NCI-H526 (cell line): ENCODE data around the gene PEPD.
A peak's percentile ranks its signal among the peaks of the same experiment; 100 is the strongest.

Experiments
- DNase-seq, 2 experiments: peaks; one replicate each; lab custom pipeline; 2025; lab: John Stamatoyannopoulos, UW

The PEPD gene

DNA sequence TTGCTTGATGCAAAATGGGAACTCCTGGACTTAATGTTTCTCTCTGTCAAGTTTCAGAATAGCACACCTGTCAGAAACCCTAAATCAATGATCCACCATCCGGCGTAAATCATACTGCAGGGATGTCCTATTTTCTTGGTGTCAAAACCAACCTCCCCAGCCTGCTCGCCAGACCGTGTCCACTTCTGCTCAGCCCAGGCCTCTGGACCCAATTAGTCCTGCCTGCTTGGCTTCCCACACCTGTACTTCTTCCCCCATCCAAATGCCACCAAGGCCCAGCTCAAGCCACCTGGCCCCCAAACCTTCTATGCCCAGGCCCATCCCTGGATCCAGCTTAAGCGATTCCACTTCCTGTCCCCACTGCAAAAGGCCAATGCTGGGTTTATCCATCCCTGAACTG is 25.1 kb upstream of the PEPD start:
- no peak for DNase-seq

DNA sequence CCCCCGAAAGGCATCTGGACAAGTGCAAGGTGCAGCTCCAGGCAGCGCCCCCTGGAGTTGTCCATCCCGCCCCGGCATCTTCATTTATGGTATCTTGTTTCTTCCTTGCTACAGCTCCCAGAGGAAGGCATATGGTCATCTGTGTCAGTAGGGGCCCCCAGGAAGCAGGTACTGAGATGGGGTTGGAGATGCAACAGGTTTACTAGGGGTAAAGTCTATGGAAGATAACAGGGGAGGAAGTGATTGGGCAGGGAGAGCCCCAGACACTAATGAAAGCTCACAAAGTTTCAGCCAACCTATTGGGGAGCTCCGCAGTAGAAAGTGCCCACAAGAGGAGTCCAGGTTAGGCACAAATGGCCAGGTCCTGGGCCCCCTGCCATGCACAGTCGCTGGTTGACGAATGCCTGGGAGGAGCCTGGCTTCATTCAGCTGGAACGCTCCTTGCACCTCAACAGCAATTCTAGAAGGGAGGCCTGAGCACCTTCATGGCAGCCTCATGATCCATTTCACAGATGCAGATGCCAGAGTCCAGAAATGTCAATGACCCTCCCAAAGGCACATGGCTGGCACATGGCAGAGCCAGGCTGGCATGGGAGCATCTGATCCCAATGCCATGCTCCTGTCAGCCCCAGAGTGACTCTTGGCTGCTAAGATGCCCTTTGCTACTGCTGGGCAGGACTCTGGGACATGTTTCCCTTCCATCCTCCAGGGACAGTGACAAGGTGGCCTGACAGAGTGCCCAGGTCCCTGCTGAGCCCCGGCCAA is 23.8 kb upstream of the PEPD start:
- no peak for DNase-seq

- DNase-seq, result no peak
These were observed 13.6 kb upstream of the PEPD start for GRCh38 chr19:33535226-33535625.

DNA sequence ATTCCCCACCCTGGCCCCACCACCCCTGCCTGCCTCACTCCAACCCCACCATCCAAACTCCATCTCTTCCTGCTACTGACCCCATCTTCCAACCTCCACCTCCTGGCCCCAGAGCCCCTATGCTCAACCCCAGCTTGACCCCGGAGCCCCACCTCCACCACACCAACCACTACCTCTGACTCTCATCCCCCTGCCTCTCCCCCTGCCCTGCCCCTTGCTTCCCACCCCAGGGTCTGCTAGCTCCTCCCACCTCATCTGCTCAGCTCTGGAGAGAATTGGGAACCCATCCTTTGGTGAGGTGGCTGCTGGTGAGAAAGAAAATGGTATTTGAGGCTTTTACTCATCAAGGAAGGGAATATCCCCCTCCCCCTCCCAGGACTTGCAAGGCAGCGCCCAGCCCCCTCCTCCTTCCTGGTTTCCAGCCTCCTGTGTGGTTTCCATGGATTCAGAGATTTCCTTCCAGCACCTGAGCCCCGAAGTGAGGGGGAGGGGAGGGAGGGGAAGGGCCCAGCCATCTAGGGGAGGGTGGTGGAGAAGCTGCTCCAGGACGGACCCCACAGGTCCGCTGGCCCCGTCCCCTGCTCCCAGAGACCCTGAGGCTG is 11.4 kb upstream of the PEPD start:
- DNase-seq, result no peak

DNA sequence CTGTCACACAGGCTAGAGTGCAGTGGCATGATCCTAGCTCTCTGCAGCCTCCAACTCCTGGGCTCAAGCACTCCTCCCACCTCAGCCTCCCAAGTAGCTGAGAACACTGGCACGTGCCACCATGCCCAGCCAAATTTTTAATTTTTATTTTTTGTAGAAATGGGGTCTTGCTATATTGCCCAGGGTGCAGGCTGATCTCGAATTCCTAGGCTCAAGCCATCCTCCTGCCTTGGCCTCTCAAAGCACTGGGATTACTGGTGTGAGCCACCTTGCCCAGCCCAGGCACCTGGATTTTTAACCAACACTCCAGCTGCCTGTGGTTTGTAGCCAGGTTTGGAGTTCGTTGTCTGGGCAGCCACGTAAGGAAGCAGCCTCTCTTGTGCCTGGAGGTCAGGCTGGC is 9.3 kb upstream of the PEPD start:
- no peak for DNase-seq

- DNase-seq, result no peak
These were observed 8.7 kb upstream of the PEPD start for GRCh38 chr19:33530296-33530695.

GRCh38 chr19:33529094-33529676 is 7.6 kb upstream of the PEPD start:
- DNase-seq, result no peak

GRCh38 chr19:33528404-33528803 is 6.8 kb upstream of the PEPD start:
- DNase-seq, result no peak

- no peak for DNase-seq
These were observed 5.5 kb upstream of the PEPD start for GRCh38 chr19:33527125-33527524.

- DNase-seq, result no peak
These were observed 2.6 kb upstream of the PEPD start for GRCh38 chr19:33524024-33524664.

DNA sequence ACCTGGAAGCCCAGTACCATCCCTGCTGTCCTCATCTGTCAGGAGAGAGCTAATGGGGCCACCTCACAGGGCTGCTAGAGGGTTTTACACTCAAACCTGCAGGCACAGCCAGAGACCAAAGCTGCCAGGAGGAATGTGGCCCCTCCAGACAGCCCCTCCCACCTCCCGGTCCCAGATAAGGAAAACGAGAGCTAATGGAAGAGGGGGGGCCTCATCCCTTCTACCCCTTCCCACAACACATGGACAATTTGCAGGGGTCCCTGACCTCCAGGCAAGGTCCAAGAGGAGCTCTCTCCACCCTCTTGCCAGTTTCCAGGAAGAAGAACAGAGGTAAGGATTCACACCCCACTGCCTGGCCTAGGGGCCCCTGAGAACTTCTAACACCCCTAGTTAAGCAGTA is 1.6 kb upstream of the PEPD start:
- no peak for DNase-seq

- no peak for DNase-seq
These were observed 726 bp upstream of the PEPD start for GRCh38 chr19:33522371-33522662.

GRCh38 chr19:33520844-33521479 is 629 bp downstream of the PEPD start:
- DNase-seq, result peak in 1 of 2 experiments; percentile 19

DNA sequence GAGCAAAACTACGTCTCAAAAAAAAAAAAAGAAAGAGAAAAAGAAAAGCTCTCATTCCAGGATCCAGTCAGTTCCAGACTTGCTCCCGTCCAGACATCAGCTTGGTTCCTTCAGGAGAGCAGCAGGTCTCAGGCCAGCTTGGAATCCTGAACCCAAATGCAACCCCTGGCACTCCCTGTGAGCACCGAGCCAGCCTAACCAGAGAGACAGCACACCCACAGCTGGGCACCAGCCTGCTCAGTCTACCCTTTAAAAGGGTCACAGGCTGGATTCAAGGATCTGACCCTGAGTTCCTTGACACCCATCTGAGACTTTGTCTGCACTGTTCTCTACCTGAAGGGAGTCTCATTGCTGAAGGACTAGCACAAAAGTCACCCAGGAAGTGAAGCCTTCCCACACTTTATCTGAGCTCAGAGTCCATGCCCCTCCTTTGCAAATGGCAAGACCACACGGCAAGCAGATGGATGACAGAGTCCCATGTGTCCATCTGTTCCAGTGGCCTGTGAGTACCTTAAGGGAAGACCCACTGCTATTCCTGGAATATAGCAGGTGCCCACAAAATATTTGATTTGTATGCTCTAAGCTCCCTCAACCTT is 1.4 kb downstream of the PEPD start:
- no peak for DNase-seq

DNA sequence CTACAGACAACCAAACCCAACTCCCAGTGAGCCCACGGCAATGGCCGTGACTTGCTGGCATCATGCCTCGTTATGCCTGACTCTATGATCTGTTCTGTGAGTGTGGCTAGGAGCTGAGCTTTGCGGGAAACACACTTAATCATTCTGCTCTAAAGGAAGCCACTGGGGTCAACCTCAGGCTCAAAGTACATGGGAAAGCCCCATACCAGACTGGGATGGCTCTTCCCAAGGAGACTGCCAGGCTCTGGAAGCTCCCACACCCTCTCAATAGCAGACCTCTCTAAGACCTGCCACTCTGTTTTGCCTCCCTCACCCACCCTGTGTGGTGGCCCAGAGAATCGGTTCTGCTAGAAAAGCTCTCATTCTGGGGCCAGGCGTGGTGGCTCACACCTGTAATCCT is 2.2 kb downstream of the PEPD start:
- no peak for DNase-seq

GRCh38 chr19:33518541-33518940 is 3.0 kb downstream of the PEPD start:
- no peak for DNase-seq

- DNase-seq, result no peak
These were observed 3.7 kb downstream of the PEPD start for GRCh38 chr19:33517922-33518321.

GRCh38 chr19:33515921-33516320 is 5.7 kb downstream of the PEPD start:
- DNase-seq, result no peak

- no peak for DNase-seq
These were observed 6.6 kb downstream of the PEPD start for GRCh38 chr19:33514885-33515551.

DNA sequence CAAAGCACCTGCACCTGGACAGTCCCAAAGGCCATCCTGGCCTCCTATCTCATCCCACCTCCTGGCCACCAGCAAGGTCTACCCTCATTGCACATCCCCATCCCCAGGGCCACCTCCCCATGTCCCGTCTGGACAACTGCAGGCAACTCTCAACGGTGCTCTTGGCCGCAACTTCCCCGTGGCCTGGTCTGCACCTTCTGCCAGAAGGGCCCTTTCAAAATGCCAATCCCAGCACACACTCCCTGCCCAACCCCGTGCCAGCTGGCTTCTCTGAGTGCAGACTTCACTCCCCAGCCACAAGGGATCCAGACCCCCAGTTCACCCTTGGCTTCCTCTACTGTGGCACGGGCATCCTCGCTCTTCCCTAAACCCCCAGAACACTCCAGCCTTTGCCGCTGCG is 8.2 kb downstream of the PEPD start:
- no peak for DNase-seq

DNA sequence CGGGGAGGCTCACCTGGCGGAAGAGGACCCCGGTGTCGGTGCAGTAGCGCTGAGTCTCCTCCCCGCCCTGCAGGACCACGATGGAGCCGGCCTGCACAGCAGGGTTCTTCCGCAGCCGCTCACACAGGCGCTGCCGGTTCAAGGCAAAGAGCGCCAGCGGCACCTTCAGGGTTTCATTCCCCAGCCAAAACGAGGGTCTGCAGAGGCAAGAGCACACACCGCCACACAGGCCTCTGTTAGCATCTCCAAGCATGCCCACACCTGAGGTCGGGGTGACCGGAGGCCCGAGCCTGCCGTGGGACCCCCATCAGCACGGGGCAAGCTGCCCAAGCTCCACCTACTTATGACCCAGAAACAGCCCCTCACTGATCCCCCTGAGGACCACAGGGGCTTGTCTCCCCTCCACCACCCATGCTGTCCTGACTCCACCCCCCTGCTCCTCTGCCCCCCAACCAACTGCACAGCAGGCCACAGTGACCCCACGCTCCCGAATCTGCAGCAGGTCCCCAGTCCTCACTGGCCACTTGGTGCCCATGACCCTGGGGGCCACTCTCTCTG is 8.9 kb downstream of the PEPD start:
- DNase-seq, result no peak

DNA sequence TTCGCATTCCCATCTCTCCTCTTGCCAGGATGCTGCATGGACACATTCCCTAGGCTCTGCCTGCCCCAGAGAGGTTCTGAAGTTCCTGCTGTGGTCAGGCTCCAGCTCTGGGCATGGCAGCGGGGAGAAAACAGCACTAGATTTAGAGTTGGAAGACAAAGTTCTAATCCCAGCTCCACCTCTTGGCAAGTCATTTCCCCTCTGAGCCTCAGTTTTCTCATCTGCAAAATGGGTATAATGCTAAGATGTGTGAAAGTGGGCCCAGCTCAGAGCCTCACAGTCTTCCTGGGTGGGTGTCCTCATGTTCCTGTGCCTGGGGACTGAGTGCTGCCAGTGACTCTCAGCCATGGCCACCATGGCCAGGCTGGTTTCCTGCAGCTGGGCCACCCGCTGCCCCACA is 9.6 kb downstream of the PEPD start:
- DNase-seq, result no peak
